ENCODE results near the gene PHKG2. TPM values are rescaled to one million over a fixed set of nuclear protein-coding genes. Genes with fewer than 3 reads are reported as not detected.

The PHKG2 gene
- total RNA-seq, 1 donor from 2014 or later = 42.4 TPM

- Mint-ChIP-seq H3K36me3 (peaks cover 20% of the 10 kb centered on the region), H3K4me1 (ENCODE audit: unreplicated experiment) (peaks cover 7% of the 10 kb centered on the region), H3K9me3 (no peaks in the 10 kb centered on the region), H3K27me3 (no peaks in the 10 kb centered on the region), H3K4me3 (no peak overlapping the region), H3K27ac (no peak overlapping the region)
- DNase-seq (ENCODE audit: extremely low spot score, unreplicated experiment) = no peak
- no peak for TF ChIP-seq CTCF (conservative IDR thresholded peaks at IDR 0.05)
Measured at GRCh38 chr16:30767767-30768465, 19.7 kb downstream of the PHKG2 start.

- no peak overlapping the region for H3K27ac Mint-ChIP-seq
Measured at GRCh38 chr16:30768583-30769181, 20.5 kb downstream of the PHKG2 start.

GRCh38 chr16:30769379-30770089 is 21.3 kb downstream of the PHKG2 start:
- Mint-ChIP-seq H3K9me3 (no peaks in the 10 kb centered on the region), H3K36me3 (peaks cover 20% of the 10 kb centered on the region), H3K4me3 (no peak overlapping the region), H3K27ac (no peak overlapping the region), H3K4me1 (ENCODE audit: unreplicated experiment) (no peaks in the 10 kb centered on the region), H3K27me3 (no peaks in the 10 kb centered on the region)
- TF ChIP-seq CTCF (conservative IDR thresholded peaks at IDR 0.05) = no peak
- DNase-seq (ENCODE audit: extremely low spot score, unreplicated experiment) = no peak

More at GRCh38 chr16:30768583-30769181, 20.5 kb downstream of the PHKG2 start:
- no peak overlapping the region for H3K4me3 Mint-ChIP-seq
- no peak for TF ChIP-seq CTCF (conservative IDR thresholded peaks at IDR 0.05)
- peaks cover 20% of the 10 kb centered on the region for H3K36me3 Mint-ChIP-seq
- H3K4me1 Mint-ChIP-seq (ENCODE audit: unreplicated experiment) = peaks cover 3% of the 10 kb centered on the region
- no peaks in the 10 kb centered on the region for H3K9me3 Mint-ChIP-seq
- no peaks in the 10 kb centered on the region for H3K27me3 Mint-ChIP-seq
- DNase-seq (ENCODE audit: extremely low spot score, unreplicated experiment) = no peak

GRCh38 chr16:30771726-30772125 is 23.5 kb downstream of the PHKG2 start:
- no peak for TF ChIP-seq CTCF (conservative IDR thresholded peaks at IDR 0.05)
- H3K4me1 Mint-ChIP-seq (ENCODE audit: unreplicated experiment) = peaks cover under 1% of the 10 kb centered on the region
- H3K9me3 Mint-ChIP-seq = no peaks in the 10 kb centered on the region
- no peak for DNase-seq (ENCODE audit: extremely low spot score, unreplicated experiment)
- H3K4me3 Mint-ChIP-seq = no peak overlapping the region
- H3K27me3 Mint-ChIP-seq = no peaks in the 10 kb centered on the region
- peaks cover 16% of the 10 kb centered on the region for H3K36me3 Mint-ChIP-seq
- H3K27ac Mint-ChIP-seq = no peak overlapping the region

- Mint-ChIP-seq H3K27ac (no peak overlapping the region), H3K9me3 (no peaks in the 10 kb centered on the region), H3K36me3 (peaks cover 14% of the 10 kb centered on the region), H3K4me3 (no peak overlapping the region), H3K4me1 (ENCODE audit: unreplicated experiment) (peaks cover 16% of the 10 kb centered on the region), H3K27me3 (no peaks in the 10 kb centered on the region)
- DNase-seq (ENCODE audit: extremely low spot score, unreplicated experiment) = no peak
- TF ChIP-seq CTCF (conservative IDR thresholded peaks at IDR 0.05) = no peak
Measured at GRCh38 chr16:30773826-30774225, 25.6 kb downstream of the PHKG2 start.

Data from type B pancreatic cell (in vitro differentiated cells).